Osteocyte (in vitro differentiated cells): Measurements from ENCODE around the gene CAMSAP1. TPM values are rescaled to one million over a fixed set of nuclear protein-coding genes. Genes with fewer than 3 reads are reported as not detected.
"Not testable (repeated sequence)": the region's sequence is repeated elsewhere in the genome, so short reads cannot be mapped to it uniquely, and the experiment has no call there.

Experiments used
- DNase-seq: peaks from one replicate; pipeline ENCODE4 v3.0.0; 2021; ENCODE audit warnings: mixed read lengths; ENCODE audit not compliant: unreplicated experiment; ENCODE audit errors: extremely low spot score
- H3K27ac Mint-ChIP-seq: one replicate; pipeline ENCODE4 v1.8.0; 2021; ENCODE audit warnings: mild to moderate bottlenecking, mixed read lengths; ENCODE audit not compliant: unreplicated experiment
- H3K27me3 Mint-ChIP-seq: one replicate; pipeline ENCODE4 v1.8.0; 2021; ENCODE audit warnings: mixed read lengths; ENCODE audit not compliant: unreplicated experiment
- H3K36me3 Mint-ChIP-seq: one replicate; pipeline ENCODE4 v1.8.0; 2021; ENCODE audit warnings: mixed read lengths; ENCODE audit not compliant: unreplicated experiment
- H3K4me1 Mint-ChIP-seq: one replicate; pipeline ENCODE4 v1.8.0; 2021; ENCODE audit warnings: mixed read lengths; ENCODE audit not compliant: unreplicated experiment
- H3K4me3 Mint-ChIP-seq: one replicate; pipeline ENCODE4 v1.8.0; 2021; ENCODE audit warnings: mild to moderate bottlenecking, moderate library complexity, mixed read lengths; ENCODE audit not compliant: unreplicated experiment
- H3K9me3 Mint-ChIP-seq: one replicate; pipeline ENCODE4 v1.8.0; 2021; ENCODE audit warnings: mixed read lengths; ENCODE audit not compliant: unreplicated experiment
- total RNA-seq: library from RNA; stranded (reverse); gene quantifications from 2 replicates; pipeline ENCODE4 v1.2.1, GENCODE V29; 2021
- TF ChIP-seq, protein P1 (sequence below): fragments of 200-600 bp; sonication (generic); IDR thresholded peaks from 2 replicates; pipeline ENCODE4 v1.5.0; 2021; ENCODE audit warnings: antibody characterized with exemption, mild to moderate bottlenecking, moderate library complexity

The CAMSAP1 gene
- total RNA-seq, 1 donor from 2014 or later: 34.4 TPM

DNA sequence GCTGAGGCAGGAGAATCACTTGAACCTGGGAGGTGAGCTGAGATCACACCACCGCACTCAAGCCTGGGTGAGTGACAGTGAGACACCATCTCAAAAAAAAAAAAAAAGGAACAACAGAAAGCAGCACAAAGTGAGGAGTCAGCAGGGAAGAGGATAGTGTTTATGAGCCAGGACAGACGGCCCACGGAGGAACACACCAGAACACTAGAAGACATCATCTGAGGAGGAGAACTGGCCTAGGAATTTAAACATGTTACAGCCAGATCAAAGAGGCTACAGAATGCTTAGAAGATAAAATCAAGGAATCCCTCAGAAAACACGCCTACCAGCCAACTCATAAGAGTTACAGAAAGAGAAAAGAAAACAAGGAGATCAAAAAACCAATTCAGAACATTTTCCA is 41.6 kb upstream of the CAMSAP1 start:
- Mint-ChIP-seq H3K9me3 (no peaks in the 10 kb centered on the region), H3K4me3 (no peak overlapping the region), H3K36me3 (peaks cover 46% of the 10 kb centered on the region), H3K27me3 (no peaks in the 10 kb centered on the region), H3K27ac (peak overlapping the region; percentile 2), H3K4me1 (peaks cover 11% of the 10 kb centered on the region)
- TF ChIP-seq, protein P1, sequence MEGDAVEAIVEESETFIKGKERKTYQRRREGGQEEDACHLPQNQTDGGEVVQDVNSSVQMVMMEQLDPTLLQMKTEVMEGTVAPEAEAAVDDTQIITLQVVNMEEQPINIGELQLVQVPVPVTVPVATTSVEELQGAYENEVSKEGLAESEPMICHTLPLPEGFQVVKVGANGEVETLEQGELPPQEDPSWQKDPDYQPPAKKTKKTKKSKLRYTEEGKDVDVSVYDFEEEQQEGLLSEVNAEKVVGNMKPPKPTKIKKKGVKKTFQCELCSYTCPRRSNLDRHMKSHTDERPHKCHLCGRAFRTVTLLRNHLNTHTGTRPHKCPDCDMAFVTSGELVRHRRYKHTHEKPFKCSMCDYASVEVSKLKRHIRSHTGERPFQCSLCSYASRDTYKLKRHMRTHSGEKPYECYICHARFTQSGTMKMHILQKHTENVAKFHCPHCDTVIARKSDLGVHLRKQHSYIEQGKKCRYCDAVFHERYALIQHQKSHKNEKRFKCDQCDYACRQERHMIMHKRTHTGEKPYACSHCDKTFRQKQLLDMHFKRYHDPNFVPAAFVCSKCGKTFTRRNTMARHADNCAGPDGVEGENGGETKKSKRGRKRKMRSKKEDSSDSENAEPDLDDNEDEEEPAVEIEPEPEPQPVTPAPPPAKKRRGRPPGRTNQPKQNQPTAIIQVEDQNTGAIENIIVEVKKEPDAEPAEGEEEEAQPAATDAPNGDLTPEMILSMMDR: no peak
- no peak for DNase-seq

DNA sequence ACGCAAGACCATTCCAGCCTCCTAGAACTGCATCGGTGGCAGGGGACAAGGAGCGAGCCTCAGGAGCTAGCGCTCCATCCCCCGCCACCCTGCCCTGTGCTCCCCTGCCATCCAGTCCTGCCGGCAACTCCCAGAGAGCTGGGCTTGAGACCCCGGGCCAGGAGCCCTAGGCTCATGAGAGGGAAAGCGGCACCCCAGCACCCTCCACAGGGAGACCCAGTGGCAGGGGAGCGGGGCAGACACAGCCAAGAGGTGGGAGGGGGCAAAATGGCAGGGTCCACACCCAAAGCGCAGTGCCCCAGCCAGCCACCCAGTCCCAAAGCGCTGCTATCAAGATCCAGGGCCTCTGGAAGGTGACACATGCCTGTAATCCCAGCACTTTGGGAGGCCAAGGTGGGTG is 41.1 kb upstream of the CAMSAP1 start:
- Mint-ChIP-seq H3K27me3 (no peaks in the 10 kb centered on the region), H3K9me3 (no peaks in the 10 kb centered on the region), H3K4me3 (no peak overlapping the region), H3K27ac (no peak overlapping the region), H3K4me1 (peaks cover 11% of the 10 kb centered on the region), H3K36me3 (peaks cover 46% of the 10 kb centered on the region)
- TF ChIP-seq, protein P1: no peak
- DNase-seq: no peak

DNA sequence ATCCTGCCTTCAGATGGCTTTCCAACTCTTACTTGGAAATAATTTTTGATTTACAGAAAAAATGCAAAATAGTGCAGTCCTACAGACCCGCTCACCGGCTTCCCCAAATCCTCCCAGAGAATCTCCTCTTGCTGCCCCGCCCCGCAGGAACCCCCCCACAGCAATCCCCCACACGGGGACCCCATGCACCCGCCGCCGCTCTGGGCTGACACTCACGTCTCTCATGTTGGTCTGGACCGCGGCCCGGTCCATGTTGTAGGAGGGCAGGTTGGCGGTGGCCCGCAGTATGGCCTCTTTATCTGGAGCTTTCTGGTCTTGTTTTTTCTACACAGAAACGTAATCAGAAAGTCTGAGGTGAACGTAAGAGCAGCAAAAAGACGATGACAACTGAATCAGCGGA is 40.2 kb upstream of the CAMSAP1 start:
- Mint-ChIP-seq H3K4me1 (peaks cover 11% of the 10 kb centered on the region), H3K27ac (no peak overlapping the region), H3K36me3 (peaks cover 41% of the 10 kb centered on the region), H3K9me3 (no peaks in the 10 kb centered on the region), H3K4me3 (no peak overlapping the region), H3K27me3 (no peaks in the 10 kb centered on the region)
- DNase-seq: no peak
- TF ChIP-seq, protein P1: no peak

DNA sequence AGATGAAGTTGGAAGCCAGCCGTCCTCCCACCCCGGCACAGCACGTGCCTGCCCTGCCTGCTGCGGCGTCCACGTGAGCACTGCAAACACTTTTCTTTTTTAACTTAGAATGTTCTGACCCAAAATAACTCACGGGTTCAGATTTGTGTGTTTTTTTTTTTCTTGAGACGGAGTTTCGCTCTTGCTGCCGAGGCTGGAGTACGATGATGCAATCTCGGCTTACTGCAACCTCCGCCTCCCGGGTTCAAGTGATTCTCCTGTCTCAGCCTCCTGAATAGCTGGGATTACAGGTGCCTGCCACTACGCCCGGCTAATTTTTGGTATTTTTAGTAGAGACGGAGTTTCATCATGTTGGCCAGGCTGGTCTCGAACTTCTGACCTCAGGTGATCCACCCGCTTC is 39.8 kb upstream of the CAMSAP1 start:
- DNase-seq, H3K4me3 Mint-ChIP-seq, H3K27me3 Mint-ChIP-seq, H3K4me1 Mint-ChIP-seq, H3K27ac Mint-ChIP-seq, H3K9me3 Mint-ChIP-seq: not testable (repeated sequence)
- peaks cover 40% of the 10 kb centered on the region for H3K36me3 Mint-ChIP-seq

DNA sequence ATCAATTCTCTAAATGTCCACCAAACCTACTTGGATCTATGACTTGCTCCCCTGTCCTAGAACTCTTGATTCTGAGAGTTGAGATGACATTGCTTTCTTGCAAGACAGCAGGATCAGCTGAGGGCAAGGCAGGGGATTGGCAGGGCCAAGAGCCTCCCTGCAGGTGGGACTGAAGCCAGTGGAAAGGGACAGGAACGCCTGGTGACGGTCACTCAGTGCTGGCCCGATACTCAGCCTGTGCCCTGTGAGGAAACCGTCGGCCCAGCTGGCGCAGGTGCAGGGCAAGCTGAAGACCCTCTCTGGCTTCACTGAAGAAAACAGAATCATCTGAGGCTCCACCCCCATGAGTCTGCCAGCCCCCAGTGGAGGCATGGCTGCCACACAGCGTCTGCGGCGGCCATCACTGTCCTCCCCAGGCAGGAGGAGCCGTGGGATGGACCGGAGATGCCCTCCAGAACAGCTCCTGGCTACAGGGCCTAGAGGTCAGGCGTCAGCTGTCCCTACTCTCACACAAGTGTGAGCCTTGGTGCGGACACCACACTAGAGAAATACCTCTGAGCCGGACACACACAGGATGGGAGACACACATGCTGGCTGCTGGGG is 39.1 kb upstream of the CAMSAP1 start:
- no peaks in the 10 kb centered on the region for H3K9me3 Mint-ChIP-seq
- peaks cover 41% of the 10 kb centered on the region for H3K36me3 Mint-ChIP-seq
- H3K4me3 Mint-ChIP-seq: no peak overlapping the region
- TF ChIP-seq, protein P1: no peak
- no peaks in the 10 kb centered on the region for H3K27me3 Mint-ChIP-seq
- no peak overlapping the region for H3K27ac Mint-ChIP-seq
- no peak for DNase-seq
- peaks cover 4% of the 10 kb centered on the region for H3K4me1 Mint-ChIP-seq

DNA sequence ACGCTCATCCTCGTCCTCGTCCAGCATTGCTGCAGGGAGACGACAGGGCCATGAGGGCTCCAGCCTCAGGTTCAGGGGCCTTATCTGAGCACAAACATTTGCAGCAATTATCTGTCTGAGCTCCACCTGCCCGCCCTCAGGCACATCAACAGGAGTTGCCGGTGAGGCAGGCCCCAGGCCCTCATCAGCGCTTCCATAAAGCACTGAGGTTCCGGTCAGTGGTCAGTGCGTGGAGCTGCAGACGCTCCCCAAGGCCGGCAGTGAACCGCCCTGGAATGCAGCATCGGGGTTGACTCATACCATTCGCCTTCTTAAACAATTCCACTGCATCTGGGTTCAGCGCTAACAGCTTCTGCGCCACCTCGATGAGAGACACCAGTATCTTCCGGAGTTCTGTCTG is 38.6 kb upstream of the CAMSAP1 start:
- Mint-ChIP-seq H3K27me3 (no peaks in the 10 kb centered on the region), H3K36me3 (peaks cover 41% of the 10 kb centered on the region), H3K9me3 (no peaks in the 10 kb centered on the region), H3K4me3 (no peak overlapping the region), H3K27ac (no peak overlapping the region), H3K4me1 (peaks cover 4% of the 10 kb centered on the region)
- TF ChIP-seq, protein P1: no peak
- DNase-seq: no peak
